ENCODE data around the gene RHOT2. TPM values are rescaled to one million over a fixed set of nuclear protein-coding genes. Genes with fewer than 3 reads are reported as not detected.

The RHOT2 gene
- total and polyA plus RNA-seq, 2 of the 8 experiments (the other 6 are each of a cell fraction or from before 2014, with no cell fraction given), result 149 to 194 TPM

DNA sequence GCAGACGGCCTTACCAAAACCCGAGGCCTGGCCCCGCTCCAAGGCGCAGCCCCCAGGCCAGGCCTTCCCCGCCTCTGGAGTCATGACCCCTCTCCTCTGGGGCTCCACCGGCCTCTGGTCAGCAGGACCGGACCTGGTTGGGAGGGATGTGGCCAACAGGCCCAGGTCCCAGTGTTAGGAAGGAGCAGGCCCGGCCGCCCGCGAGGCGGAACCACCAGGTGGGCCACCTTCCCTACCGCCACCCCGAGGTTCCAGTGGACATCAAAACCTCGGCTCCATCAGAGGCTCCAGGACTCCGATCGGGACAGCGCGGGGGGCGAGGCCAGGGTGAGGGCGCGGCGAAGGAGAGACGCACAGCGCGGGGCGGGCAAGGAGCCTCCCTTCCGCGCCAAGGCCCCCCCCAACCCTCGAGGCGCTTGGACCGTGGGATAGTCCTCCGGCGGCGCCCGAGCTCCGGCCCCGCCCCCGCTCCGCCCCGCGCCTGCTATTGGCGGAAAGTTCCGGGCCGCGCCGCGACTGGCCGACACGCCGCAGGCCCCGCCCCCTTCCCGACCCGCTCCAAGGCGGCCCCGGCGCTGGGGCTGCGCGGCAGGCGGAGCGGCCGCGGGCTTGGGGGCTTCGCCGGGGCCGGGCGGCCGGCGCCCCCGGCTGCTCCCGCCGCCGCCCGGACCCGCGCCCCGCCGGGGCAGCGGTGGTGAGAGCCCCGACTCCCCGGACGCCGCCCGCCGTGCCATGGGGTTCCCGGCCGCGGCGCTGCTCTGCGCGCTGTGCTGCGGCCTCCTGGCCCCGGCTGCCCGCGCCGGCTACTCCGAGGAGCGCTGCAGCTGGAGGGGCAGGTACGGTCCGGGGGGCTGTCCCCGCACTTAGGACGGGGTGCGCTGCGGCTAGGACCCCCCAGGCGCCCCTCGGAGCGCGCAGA is 46.9 kb downstream of the RHOT2 start, which contains the start of gene METRN:
Gene METRN (plus strand): TSS at position 561 of the 919 bp plus-strand sequence. CDS start 172 bp downstream, at position 733.
- H2BK120ac ChIP-seq (replicated peaks; ENCODE audit: low read depth, low read length), result no peak within 1 kb of the TSS
- H2AFZ ChIP-seq (ENCODE audit: low read length), result no peak within 1 kb of the TSS

More for the DNA sequence above, 46.9 kb downstream of the RHOT2 start, which contains the start of gene METRN:
- H3K79me1 ChIP-seq (ENCODE audit: low read depth, low read length), result no peaks in the 10 kb centered on the region
- H3K4ac ChIP-seq (replicated peaks; ENCODE audit: insufficient read length, low read depth, low read length), result no peak within 1 kb of the TSS
- no peak within 1 kb of the TSS for H3K23ac ChIP-seq (ENCODE audit: insufficient read length)
- H3K27me3 ChIP-seq (replicated peaks in 1 of 4; ENCODE audit: control insufficient read depth in 3 of 4, extremely low read depth in 1 of 4, insufficient read depth in 3 of 4, low read length in 3 of 4), result peaks cover 0 to 51% (median 27%) of the 10 kb centered on the region in 4 experiments; a peak in 6 of 7 replicates
- H2BK12ac ChIP-seq (ENCODE audit: low read depth, low read length), result no peak within 1 kb of the TSS
- no peak within 1 kb of the TSS for H4K5ac ChIP-seq (ENCODE audit: insufficient read length, low read depth, low read length)
- H4K8ac ChIP-seq (ENCODE audit: extremely low read depth, insufficient read depth, low read length), result peak within 1 kb of the TSS; percentile 75
- no peaks in the 10 kb centered on the region for H3K9me3 ChIP-seq (ENCODE audit: insufficient read depth in 2 of 2, low read depth in 1 of 2, low read length in 1 of 2)
- peaks cover 11% of the 10 kb centered on the region; the same call in 1 of the 2 replicates for H3K23me2 ChIP-seq (ENCODE audit: low read depth, low read length)
- H3K14ac ChIP-seq (ENCODE audit: insufficient read length), result no peak within 1 kb of the TSS
- H3K4me2 ChIP-seq (ENCODE audit: insufficient read depth in 1 of 2, low read depth in 2 of 2, low read length in 2 of 2), result peak within 1 kb of the TSS; percentile 53 to 83
- no peak within 1 kb of the TSS for H3K27ac ChIP-seq (ENCODE audit: low read depth, low read length)
- no peak within 1 kb of the TSS for H2BK15ac ChIP-seq (ENCODE audit: low read length)
- ChIA-PET POLR2A (ENCODE audit: partially characterized antibody) (interaction anchor here (0.8 to 20.9 kb wide), 11 partner anchors 12 to 86 kb away, joined by 3 to 353 read pairs (median 7); partner anchors contain the start of genes ANTKMT, CCDC78, GNG13 and HAGHL), CTCF (ENCODE audit: partially characterized antibody) (interaction anchor here (0.8 to 33.4 kb wide), 9 partner anchors 7 to 167 kb away, joined by 3 to 977 read pairs (median 9); partner anchors contain the start of genes ANTKMT, CCDC78, CHTF18 and CIAO3)
- no peaks in the 10 kb centered on the region for H3K79me2 ChIP-seq (ENCODE audit: control insufficient read depth in 1 of 2, insufficient read depth in 2 of 2, low read length in 2 of 2)
- no peak within 1 kb of the TSS; the same call in 1 of the 2 replicates for H2BK5ac ChIP-seq (ENCODE audit: low read depth, low read length)
- H3K18ac ChIP-seq (ENCODE audit: extremely low read depth, low read length), result peak within 1 kb of the TSS; percentile 48
- peak within 1 kb of the TSS; percentile 41 to 74 (median 44); a peak in 7 of 8 replicates for H3K4me3 ChIP-seq (ENCODE audit: extremely low read depth in 1 of 4, insufficient read depth in 2 of 4, low read depth in 3 of 4, low read length in 4 of 4)
- no peak within 1 kb of the TSS for H3K56ac ChIP-seq (replicated peaks; ENCODE audit: insufficient read length, low read depth, low read length)
- peaks cover 0 to 23% (median 16%) of the 10 kb centered on the region in 4 experiments; a peak in 5 of 7 replicates for H3K4me1 ChIP-seq (replicated peaks in 1 of 4; ENCODE audit: control insufficient read depth in 3 of 4, insufficient read depth in 4 of 4, low read length in 3 of 4)
- 11% methylated on average over 45 of the region's 108 CpGs; no CpG with 5 or more reads in 1 of the 2 experiments for WGBS, 2 experiments (ENCODE audit: extremely low coverage in 1 of 2, insufficient coverage in 1 of 2, insufficient read length in 1 of 2, insufficient replicate concordance in 2 of 2, low coverage in 1 of 2, low lambda C conversion rate in 2 of 2, missing lambda C conversion rate in 1 of 2)
- DNase-seq (ENCODE audit: low read depth in 1 of 2, low spot score in 2 of 2) (peak in 1 of 2 experiments; percentile 95), FAIRE-seq (no peak)
- H3K9ac ChIP-seq (replicated peaks in 1 of 4; ENCODE audit: extremely low read depth in 1 of 4, low read depth in 3 of 4, low read length in 3 of 4), result peak within 1 kb of the TSS in 1 of 4 experiments; percentile 54; a peak in 2 of 7 replicates
- H2AK5ac ChIP-seq (ENCODE audit: low read depth, low read length), result peak within 1 kb of the TSS; percentile 75; the same call in 1 of the 2 replicates
- no peak within 1 kb of the TSS for H4K91ac ChIP-seq (replicated peaks; ENCODE audit: insufficient read length, low read length)
- H3K36me3 ChIP-seq (ENCODE audit: control insufficient read depth in 2 of 4, insufficient read depth in 4 of 4, low read length in 3 of 4), result no peaks in the 10 kb centered on the region
- peaks cover 2 to 8% of the 10 kb centered on the region in 2 experiments for H4K20me1 ChIP-seq (replicated peaks in 1 of 2; ENCODE audit: control insufficient read depth in 1 of 2, insufficient read depth in 2 of 2, low read length in 2 of 2)
- TF ChIP-seq, protein P1, sequence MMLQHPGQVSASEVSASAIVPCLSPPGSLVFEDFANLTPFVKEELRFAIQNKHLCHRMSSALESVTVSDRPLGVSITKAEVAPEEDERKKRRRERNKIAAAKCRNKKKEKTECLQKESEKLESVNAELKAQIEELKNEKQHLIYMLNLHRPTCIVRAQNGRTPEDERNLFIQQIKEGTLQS (IDR thresholded peaks at IDR 0.05; ENCODE audit: insufficient read depth, low read depth, low read length), result no peak
- 0 out of 2 replicates have a peak, but pooled peaks have one; percentile 39 for TF ChIP-seq SP1 (IDR thresholded peaks at IDR 0.05; ENCODE audit: low read depth, low read length)
- TF ChIP-seq, protein P2, sequence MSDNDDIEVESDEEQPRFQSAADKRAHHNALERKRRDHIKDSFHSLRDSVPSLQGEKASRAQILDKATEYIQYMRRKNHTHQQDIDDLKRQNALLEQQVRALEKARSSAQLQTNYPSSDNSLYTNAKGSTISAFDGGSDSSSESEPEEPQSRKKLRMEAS (IDR thresholded peaks at IDR 0.05), result 0 out of 2 replicates have a peak, but pooled peaks have one; percentile 16
- peak; percentile 16 for TF ChIP-seq KDM4A (IDR thresholded peaks at IDR 0.05; ENCODE audit: low read depth, low read length, severe bottlenecking)
- no peak within 1 kb of the TSS for H2BK20ac ChIP-seq (ENCODE audit: low read length)

Data from H1 (cell line).